GM12873 (cell line): Measurements from ENCODE around the gene CHST9.

Experiments used
- CTCF ChIP-seq: IDR thresholded peaks from 2 replicates; pipeline ENCODE4 v1.5.1; 2012; ENCODE audit warnings: low read depth, mild to moderate bottlenecking, moderate library complexity, low read length, control low read depth; ENCODE audit not compliant: insufficient read depth; ENCODE audit errors: missing control alignments

The CHST9 gene

GRCh38 chr18:27114842-27115241, 70.3 kb downstream of the CHST9 start:
- TF ChIP-seq CTCF: no peak

- TF ChIP-seq CTCF: no peak
Measured at GRCh38 chr18:27113358-27113757, 71.8 kb downstream of the CHST9 start.

GRCh38 chr18:27110319-27110718, 74.8 kb downstream of the CHST9 start:
- TF ChIP-seq CTCF: no peak

GRCh38 chr18:27109451-27109850, 75.7 kb downstream of the CHST9 start:
- TF ChIP-seq CTCF: no peak

GRCh38 chr18:27108842-27109241, 76.3 kb downstream of the CHST9 start:
- no peak for TF ChIP-seq CTCF

GRCh38 chr18:27104743-27105142, 80.4 kb downstream of the CHST9 start:
- no peak for TF ChIP-seq CTCF

GRCh38 chr18:27094621-27095020, 90.5 kb downstream of the CHST9 start:
- TF ChIP-seq CTCF: no peak
